ENCODE data around the gene TTC7B.
A peak's percentile ranks its signal among the peaks of the same experiment; 100 is the strongest.

The TTC7B gene

DNA sequence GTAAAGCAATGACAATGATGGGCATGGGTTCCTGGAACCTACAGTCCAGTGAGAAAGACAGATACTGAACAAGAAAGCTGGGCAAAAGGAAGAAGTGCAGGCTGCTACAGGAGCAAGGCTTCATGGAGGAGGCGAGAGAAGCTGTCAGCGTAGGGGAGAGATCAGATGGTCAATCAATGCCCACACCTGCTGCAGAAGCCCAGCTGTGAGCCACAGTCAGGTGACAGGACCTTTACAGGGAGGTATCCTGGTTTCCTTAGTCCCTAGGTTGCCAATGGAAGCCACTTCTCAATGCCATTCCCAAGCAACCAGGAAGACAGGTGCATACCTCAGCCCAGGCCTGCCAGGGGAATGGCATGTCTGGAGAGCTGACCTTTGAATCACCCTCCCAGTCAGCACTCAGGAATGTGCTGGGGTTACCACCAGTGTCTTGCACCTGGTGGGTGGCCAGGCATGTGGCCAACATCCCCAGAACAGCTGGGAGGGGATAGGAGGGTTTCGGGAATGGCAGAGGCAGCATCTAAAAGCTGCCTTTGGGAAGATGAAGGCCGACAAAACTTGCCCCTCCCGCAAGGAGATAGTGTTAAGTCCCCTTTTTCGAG is 170.3 kb downstream of the TTC7B start:
- DNase-seq (ENCODE audit: low read depth) = no peak

DNA sequence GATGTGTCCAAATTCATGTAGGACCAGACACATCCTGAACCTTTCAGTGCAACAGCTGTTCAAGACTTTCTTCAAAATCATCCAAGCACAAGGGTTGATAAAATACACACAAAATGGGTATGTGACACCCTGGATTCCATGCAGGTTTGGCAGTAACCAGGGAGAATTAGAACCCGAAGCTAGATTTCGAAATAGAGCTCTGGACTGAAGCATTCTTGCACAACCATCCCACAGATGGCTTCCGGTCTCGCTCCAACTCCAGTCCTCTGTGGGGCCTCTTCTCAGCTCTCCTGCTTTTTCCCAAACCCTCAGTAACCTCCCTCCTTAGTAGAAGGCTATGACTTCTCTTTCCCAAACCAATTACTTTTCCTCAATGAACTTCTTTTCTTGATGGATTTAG is 171.3 kb downstream of the TTC7B start:
- DNase-seq (ENCODE audit: low read depth) = no peak

DNA sequence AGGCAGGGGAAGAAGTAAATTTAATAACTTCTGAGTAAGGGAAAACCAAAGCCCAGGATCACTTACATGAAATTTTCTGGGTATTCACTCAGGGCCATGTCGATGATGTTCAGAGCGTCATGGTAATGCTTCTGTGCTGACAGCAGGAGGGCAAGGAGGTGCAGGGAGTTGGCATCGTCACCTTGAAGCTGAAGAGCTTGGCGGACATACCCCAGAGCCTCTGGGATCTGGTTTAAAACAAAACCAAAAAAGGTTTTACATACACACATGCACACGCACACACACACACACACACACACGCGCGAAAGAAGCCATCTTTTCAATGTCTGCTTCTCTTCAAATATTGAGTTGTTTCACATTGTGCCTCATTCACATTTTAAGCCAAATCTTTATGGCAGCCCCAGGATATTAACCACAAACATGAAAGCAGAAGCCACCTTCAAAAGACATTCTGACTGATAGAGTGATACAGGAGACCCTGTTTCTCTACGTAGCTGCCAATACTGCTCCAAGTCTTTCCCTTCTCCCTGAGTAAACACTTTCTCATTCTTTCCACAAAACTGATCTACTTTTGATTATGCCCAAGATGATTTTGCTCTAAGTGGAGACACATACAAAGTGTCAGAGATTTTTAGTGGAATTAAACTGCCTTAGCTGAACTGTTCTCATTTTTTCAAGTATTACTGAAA is 172.1 kb downstream of the TTC7B start:
- DNase-seq (ENCODE audit: low read depth) = no peak

DNA sequence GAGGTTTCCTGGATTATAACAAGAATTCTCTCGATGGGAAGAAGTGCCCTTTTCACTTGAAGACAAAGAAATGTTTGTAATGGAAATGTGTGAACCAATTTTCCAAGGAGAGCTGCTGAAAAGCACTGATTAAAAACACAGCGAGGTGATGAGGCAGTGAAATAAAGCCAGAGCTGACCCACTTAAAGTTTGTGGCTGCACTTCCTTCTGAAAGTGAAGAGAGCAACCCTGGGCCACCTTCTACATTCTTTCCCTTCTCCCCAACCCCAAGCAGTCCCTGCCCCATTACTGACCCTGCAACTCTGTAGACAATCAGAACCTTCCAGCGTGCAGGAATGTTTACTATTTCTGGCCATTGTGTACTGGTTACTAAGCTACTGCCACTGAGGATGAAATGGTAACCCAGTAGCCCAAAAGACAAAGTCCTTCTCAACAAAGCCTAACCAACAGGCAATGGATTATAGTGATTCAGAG is 173.9 kb downstream of the TTC7B start:
- no peak for DNase-seq (ENCODE audit: low read depth)

DNA sequence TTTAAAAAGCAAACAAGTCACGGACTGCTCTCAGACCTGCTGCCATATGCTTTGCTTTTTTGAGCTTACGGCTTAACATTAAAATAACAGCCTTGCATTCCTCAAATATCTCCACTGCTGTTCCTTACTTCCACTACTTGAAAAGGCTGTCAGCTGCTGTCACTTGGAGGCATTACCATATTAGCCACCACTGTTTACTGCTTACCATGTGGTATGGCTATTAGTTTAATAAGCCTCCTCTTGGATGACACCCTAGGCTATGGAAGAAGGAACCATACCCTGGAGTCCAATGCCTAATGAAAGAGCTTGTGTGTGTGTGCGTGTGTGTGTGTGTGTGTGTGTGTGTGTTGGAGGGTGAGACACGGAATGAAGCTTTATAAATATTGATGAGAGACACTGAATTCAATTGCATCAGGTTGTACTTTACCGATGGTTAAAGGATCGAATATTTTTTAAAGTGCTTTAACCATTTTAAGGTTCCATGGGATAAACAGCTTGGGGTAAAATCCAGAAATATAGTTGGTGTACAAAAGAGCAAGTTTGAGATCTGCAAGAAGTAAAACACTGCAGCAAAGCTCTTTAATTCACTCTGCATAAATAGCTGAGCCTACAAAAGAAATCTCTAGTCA is 174.5 kb downstream of the TTC7B start:
- DNase-seq (ENCODE audit: low read depth) = no peak

DNA sequence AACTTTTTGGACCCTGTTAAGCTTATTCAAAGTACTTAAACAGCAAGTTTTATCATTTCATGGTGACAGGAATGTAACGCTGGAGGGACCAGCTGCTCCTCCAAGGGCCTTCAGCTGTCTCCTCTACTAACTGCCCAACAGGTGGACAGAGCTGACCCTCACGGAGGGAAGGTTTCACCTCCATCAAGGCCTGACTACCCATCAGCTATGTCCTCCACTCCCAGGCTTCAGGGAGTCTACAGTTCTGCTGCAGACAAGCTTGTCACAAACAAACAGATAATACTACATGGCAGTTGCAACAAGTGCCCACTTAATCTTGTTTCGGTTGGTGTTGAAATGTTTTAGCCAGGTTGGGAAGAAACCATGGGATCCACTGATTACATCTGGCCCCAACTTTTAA is 175.1 kb downstream of the TTC7B start:
- DNase-seq (ENCODE audit: low read depth) = no peak

DNA sequence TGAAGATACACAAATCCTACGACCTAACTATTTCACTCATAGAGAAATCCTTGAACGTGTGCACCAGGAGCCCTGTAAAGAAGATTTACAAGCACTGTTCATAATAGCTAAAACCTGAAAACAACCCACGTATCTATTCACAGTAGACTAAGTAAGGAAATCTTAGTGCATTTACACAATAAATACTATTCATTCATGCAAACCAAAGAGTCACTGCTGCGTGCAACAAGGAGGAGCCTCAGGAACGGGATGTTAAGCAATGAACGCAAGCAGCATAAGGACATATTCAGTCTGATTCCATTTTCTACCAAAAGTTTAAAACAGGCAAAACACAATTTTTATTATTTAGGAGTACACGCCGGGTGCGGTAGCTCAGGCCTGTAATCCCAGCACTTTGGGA is 176.6 kb downstream of the TTC7B start:
- DNase-seq (ENCODE audit: low read depth) = no peak

DNA sequence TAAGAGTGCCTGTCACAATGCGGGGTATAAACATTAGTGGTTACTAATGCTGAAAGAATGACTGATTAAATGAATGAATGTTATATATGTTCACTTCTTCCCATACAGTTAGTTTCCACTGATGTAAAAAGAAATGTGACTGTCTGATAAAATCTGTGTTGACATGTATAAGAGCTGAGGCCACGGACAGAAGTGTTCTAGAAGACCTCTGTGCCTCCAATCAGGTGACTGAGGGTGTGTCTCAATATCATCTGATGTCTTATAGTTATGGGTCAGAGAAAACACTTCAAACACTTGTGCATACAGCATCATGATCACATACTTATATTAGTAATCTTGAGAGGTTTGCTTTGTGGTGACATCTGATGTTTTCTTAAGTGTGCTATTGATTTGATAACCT is 183.4 kb downstream of the TTC7B start:
- DNase-seq (ENCODE audit: low read depth) = no peak

DNA sequence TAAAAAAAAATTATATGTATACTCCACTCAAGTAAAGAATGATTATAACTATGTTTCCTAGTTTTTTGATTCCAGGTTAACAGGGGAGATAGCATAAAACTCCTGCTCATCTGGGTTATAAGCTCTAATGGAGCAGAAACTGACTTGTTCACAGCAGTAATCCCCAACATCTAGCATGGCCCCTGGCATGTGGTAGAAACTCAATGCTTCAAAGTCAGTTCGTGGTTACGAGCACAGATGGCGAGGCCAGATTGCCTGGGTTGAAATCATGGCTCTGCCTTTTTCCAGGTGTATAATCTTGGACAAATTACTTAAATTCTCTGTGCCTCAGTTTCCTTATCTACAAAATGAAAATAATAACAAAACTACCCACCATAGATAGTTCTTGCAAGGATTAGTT is 183.8 kb downstream of the TTC7B start:
- no peak for DNase-seq (ENCODE audit: low read depth)

DNA sequence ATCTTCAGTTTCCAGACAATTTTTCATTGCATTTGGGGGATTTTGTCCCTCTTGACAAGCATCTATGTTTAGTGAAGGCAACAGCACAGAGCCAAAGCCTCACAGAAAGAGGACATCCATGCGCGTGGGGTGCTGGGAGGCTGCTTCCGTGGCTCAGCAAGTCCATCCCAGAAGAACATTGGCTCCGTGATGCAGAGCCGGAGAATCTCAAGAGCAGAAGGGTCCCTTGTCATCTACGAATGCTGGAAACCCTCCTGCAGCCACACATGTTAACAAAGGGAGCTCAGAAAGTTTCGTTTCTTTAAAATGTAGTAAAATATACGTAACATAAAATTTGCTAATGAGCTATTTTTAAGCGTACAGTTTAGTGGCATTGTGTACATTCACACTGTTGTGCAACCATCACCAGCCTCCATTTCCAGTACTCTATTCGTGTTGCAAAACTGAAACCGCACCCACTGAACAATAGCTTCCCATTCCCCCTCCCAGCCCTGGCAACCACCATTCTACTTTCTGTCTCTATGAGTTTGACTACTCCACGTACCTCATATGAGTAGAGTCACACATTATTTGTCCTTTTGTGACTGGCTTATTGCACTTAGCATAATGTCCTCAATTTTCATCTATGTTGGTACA is 185.9 kb downstream of the TTC7B start:
- no peak for DNase-seq (ENCODE audit: low read depth)

DNA sequence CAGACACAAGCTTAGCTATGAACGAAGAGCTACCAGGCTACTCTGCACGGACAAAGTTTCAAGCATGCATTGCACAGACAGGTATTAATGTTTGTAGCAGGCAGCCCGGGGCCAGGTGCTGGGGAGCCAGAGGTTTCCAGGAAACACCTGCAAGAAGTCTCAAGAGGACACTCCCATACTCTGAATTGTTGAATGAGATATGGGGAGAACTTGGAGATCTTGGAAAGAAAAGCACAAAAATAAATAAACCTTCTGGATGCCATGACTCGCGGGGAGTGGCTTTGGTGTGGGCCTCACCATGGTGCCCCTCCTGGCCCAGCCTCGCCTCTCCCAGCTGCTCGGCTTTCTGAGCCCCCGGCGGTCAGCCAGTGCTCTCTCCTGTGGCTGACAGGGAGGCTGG is 186.8 kb downstream of the TTC7B start:
- DNase-seq (ENCODE audit: low read depth) = no peak

DNA sequence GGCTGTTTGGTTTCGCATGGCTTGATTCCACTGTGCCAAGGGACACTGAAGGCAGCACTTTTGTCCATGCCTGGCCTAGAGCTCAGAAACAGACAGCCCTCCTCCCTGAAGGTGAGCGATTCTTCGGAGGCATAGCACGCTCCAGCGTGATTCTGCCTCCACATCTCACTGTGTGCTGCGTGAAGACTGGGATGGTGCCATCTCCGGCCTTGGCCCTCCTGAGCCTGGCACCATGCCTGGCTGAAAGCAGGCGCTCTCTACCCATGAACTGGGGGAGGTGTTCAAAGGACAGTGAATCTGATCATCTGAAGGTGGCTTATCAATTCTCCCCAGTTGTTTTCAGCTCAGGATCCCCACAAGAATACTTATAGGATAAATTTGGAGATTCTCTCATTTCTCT is 187.4 kb downstream of the TTC7B start:
- DNase-seq (ENCODE audit: low read depth) = no peak

DNA sequence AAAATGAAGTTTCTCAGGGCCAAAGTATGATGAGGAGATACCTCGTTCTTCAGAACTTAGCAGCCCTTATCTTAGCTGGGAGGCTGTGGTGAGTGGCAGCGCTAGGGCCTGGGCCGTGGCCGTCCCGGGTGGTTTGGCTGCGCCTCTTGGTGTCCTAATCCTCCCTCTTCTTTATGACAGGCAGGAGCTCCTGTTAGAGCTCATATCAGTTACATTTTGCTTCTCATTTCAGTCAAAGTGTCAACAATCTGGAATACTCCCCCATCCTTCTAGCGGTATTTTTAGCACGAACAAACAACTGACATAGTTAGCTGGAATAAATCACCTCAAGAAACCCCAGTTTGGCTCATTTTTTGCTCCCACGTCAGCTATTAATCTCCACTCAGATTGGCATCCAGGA is 188.8 kb downstream of the TTC7B start:
- DNase-seq (ENCODE audit: low read depth) = no peak

DNA sequence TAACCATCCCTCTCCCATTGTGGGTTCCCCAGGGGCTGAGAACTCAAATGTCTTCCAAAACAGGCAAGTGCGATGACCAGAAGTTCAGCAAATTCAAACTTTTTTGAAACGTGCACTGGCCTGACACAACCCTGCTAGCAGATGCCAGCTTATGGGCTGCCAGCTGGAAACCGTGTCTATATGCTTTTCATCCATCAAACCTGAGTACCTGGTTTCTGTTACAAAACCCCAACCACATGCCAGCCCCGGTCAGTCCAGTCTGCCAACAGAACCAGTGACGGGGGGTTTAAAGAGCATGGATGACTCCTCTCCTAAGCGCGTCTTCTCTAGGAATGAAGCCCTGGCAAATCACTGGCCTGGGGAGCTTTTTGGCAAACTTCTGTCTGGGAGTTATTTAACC is 189.7 kb downstream of the TTC7B start:
- no peak for DNase-seq (ENCODE audit: low read depth)

DNA sequence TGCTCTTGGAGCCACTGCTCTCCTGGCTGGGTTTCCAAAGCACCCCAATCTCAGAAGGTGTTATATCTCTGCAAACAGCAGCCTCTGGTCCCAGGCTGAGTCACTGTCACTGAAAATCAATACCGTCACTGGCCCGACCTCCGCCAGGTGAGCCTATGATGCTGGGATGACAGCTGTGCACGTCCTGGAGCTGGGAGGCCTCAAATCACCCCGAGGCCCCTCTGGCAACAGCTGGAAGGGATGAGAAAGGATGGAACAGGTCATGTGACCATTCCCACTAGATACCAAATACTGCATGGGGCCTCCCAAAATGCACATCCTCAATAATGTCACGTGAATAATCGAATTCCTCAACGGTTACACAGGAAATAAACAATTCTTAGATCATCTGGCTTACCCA is 190.8 kb downstream of the TTC7B start:
- DNase-seq (ENCODE audit: low read depth) = peak; percentile 23

DNA sequence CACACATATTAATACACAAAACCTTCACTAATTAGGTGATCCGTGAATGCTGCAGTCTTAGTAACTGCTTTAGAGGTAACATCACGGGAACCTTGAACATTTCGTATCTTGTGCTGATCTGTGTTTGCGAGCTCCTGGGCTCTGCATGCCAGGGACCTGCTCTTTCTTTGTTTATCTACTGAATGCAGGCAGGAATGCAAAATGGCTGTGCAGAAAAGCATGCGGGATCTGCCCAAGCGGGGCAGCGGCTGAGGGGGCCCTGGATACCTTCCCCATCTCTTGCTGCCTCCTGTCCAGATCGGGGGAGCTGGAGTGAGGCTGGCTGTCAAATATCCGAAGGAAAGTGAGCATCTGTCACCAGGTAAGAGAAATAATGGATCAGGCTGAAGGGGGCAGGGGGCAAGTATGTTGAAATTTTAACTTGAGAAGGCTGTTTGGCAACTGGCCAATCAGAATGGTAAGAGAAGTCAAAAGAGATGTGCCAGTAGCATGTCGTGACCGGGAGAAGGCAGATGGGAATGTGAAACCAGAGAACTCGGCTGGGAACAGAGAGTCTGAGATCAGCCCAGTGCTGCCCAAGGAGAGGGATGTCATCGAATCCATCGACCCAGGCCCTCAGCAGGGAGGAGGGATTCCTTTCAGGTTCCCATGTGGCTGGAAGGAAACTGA is 191.4 kb downstream of the TTC7B start:
- DNase-seq (ENCODE audit: low read depth) = no peak

DNA sequence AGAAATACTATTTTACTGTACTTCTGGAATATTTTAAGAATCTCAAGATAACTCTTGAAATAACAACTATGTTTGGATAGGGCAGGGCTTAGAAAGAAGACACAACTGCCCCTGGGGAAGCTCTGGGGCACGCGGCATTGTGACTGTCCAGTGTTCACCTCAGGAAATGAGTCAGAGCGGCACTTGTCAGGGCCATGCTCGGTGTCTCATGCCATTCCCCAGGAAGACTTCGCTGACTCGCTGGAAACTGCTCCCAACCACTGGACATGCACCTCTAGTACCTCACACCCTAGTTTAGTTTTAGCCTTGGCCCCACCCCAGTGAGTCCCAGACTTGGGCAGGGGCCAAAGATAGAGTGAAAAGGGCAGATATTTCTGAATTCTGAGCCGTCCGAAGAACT is 192.0 kb downstream of the TTC7B start:
- peak; percentile 49 for DNase-seq (ENCODE audit: low read depth)

DNA sequence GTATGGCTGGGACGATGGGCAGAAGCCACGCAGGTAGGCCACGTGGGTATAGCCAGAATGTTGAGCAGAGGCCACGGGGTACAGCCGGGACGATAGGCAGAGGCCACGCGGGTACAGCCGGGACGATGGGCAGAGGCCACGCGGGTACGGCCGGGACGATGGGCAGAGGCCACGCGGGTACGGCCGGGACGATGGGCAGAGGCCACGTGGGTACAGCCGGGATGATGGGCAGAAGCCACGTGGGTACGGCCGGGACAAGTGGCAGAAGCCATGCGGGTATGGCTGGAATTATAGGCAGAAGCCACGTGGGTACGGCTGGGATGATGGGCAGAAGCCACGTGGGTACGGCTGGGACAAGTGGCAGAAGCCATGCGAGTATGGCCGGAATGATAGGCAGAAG is 195.0 kb downstream of the TTC7B start:
- DNase-seq (ENCODE audit: low read depth) = no peak

DNA sequence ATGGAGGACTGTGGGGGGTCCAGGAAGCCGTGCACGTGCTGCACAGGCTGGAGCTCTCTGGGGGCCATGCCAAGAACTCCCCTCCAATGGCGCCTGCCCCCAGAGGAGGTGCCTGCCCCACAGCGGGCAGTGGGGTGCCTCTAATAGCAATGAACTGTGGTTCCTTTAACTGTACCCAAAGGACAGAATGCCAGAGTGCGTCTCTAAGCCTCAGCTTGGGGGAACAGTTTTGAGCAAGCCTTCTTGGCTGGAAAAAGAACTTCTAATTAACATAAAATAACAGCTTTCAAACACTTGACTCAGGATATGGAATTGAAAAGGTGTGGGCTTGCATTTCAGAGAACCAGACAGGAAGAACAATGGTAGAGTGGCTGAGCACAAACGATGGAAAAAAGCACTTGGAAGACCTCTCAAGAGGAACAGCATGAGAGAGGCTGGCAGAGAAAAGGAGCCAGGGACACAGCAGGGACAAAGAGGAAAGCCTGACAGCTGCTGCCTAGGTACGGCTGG is 195.6 kb downstream of the TTC7B start:
- DNase-seq (ENCODE audit: low read depth) = no peak

DNA sequence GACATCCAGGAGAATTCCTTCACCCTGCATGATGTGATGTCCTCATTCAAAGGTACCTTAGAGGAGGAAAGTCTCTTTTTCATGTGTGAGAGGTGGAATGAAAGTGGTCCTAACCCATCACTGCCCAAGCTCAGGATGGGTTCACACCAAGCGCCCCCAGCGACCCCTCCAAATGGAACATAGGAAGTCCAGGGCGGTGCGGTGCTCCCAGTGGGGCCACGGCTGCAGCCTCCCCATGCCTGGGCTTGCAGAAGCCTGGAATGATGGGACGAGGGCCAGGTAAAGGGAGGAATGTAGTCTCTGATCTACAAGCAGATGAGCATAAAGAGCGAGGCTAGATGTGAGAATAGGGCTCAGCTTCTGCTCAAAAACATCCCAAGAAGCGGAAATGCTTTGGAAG is 196.3 kb downstream of the TTC7B start:
- no peak for DNase-seq (ENCODE audit: low read depth)

DNA sequence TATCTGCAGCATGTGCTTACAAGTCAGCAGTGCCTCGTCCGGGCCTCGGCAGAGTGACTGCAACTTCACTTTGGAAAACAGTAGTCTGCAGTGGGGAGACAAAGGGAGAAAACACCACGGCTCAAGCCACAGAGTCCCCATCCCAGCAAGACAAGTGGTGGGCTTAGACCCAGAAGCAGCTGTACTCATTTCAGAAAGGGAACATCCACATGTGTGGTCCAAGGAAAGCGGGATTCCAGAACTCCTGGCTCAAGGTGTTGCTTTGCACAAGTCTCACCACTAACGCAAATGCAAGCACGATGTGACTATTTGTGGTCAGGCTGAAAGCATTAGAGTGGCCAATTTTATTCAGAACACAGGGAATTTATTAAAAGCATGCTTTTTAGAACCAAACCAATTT is 198.3 kb downstream of the TTC7B start:
- no peak for DNase-seq (ENCODE audit: low read depth)

DNA sequence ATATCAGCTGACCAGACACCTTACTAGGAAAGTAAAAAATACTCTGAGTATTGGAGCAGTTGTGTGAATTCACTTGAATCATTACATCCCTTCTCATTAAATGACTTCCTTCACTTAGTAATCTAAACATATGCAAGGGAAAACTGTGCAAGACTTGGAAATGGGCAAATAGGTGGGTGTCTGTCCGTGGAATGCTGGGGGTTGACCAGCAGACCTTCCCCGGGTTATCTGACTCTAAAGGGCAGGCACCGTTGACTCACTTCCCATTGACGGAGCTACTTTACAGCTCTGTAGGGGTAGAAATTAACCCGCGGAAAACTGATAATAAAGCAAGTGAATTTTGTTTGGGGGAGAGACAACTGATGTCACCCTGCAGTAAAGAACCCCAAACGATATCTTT is 199.3 kb downstream of the TTC7B start:
- DNase-seq (ENCODE audit: low read depth) = no peak

Data from HS-5 (cell line).